Measurements from ENCODE around the gene HDAC4.

HDAC4 gene

DNA sequence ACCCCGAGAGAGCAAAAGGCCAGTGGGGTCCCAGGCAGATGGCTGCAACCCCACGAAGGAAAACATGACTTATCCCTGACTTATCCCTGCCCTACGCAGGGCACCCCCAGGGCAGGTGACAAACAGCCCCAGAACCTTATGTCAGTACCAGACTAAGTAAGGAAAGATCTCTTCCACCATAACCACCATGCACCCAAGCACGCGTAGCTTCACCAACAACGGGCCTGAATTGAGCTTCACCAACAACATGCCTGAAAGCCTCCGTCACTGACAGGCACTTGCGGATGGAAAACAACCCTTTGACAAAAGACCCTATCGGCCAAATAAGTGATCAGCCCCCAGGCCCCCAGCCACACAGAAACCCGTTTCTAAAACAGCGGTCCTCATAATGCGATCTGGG is 34.1 kb downstream of the HDAC4 start:
- Histone ChIP-seq H3K9me2 (ENCODE audit: low read depth, low read length) (no peaks in the 10 kb centered on the region), H3K27ac (ENCODE audit: low read depth, low read length, poor library complexity, severe bottlenecking) (no peak overlapping the region), H3F3A (ENCODE audit: insufficient read depth, low read length) (no peaks in the 10 kb centered on the region), H3K36me3 (ENCODE audit: insufficient read depth, low read length) (no peaks in the 10 kb centered on the region), H3K9ac (ENCODE audit: low read length) (no peak overlapping the region), H3K27me3 (ENCODE audit: insufficient read depth, low read length) (no peaks in the 10 kb centered on the region), H3K4me2 (ENCODE audit: low read length) (no peak overlapping the region), H4K20me1 (ENCODE audit: insufficient read depth, low read length) (no peaks in the 10 kb centered on the region), H3K9me3 (ENCODE audit: low read length) (no peaks in the 10 kb centered on the region), H3K4me1 (ENCODE audit: insufficient read depth, low read length, severe bottlenecking) (no peaks in the 10 kb centered on the region), H3K79me2 (ENCODE audit: insufficient read depth, low read length) (no peaks in the 10 kb centered on the region), H2AFZ (ENCODE audit: low read length) (no peak overlapping the region), H3K4me3 (ENCODE audit: low read depth, low read length, poor library complexity, severe bottlenecking) (no peak overlapping the region)
- no peak for TF ChIP-seq CTCF (IDR thresholded peaks at IDR 0.05; ENCODE audit: low read length)

GRCh38 chr2:239365782-239366435 is 34.9 kb downstream of the HDAC4 start:
- no peak overlapping the region for H3K9ac ChIP-seq (ENCODE audit: low read length)
- H3K27ac ChIP-seq (ENCODE audit: low read depth, low read length, poor library complexity, severe bottlenecking) = no peak overlapping the region
- H3K36me3 ChIP-seq (ENCODE audit: insufficient read depth, low read length) = no peaks in the 10 kb centered on the region
- H3K27me3 ChIP-seq (ENCODE audit: insufficient read depth, low read length) = no peaks in the 10 kb centered on the region
- H3K79me2 ChIP-seq (ENCODE audit: insufficient read depth, low read length) = no peaks in the 10 kb centered on the region
- no peaks in the 10 kb centered on the region for H3K9me3 ChIP-seq (ENCODE audit: low read length)
- H3K4me2 ChIP-seq (ENCODE audit: low read length) = no peak overlapping the region
- H3F3A ChIP-seq (ENCODE audit: insufficient read depth, low read length) = no peaks in the 10 kb centered on the region
- H3K4me3 ChIP-seq (ENCODE audit: low read depth, low read length, poor library complexity, severe bottlenecking) = no peak overlapping the region
- no peak overlapping the region for H2AFZ ChIP-seq (ENCODE audit: low read length)
- no peaks in the 10 kb centered on the region for H3K4me1 ChIP-seq (ENCODE audit: insufficient read depth, low read length, severe bottlenecking)
- no peaks in the 10 kb centered on the region for H3K9me2 ChIP-seq (ENCODE audit: low read depth, low read length)
- no peak for TF ChIP-seq EZH2 (IDR thresholded peaks at IDR 0.05; ENCODE audit: borderline replicate concordance, low read length)
- TF ChIP-seq CTCF (IDR thresholded peaks at IDR 0.05; ENCODE audit: low read length) = no peak
- no peaks in the 10 kb centered on the region for H4K20me1 ChIP-seq (ENCODE audit: insufficient read depth, low read length)

DNA sequence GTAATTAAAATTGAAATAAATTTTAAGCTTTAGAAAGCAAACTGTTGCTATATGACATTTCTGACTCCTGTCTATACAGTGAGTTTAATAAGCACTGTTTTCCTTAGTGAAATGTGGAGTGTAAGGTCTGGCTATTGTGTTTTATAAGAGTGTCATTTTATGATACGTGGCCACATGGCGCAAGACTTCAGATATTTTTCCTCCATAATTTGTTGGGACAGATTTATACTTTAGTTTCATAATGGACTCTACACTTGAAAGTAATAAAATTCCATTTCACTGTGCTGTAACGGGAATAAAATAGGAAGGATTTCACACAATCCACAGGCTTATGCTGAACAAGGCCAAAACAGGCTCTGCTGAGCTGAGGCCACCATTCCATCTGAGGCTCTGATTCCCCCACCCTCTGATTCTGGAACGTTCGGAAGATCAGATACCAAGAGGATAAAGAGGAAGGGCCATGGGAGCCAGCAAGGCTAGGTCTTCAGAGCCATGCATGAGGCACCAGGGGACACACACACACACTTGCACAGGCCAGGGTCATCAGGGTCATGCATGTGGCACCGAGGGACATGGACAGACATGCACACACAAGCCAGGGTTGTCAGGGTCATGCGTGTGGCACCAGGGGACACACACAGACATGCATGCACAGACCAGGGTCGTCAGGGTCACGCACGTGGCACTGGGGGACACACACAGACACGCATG is 35.6 kb downstream of the HDAC4 start:
- Histone ChIP-seq H3K9me2 (ENCODE audit: low read depth, low read length) (no peaks in the 10 kb centered on the region), H4K20me1 (ENCODE audit: insufficient read depth, low read length) (no peaks in the 10 kb centered on the region), H3K27ac (ENCODE audit: low read depth, low read length, poor library complexity, severe bottlenecking) (no peak overlapping the region), H2AFZ (ENCODE audit: low read length) (no peak overlapping the region), H3K9ac (ENCODE audit: low read length) (no peak overlapping the region), H3K4me1 (ENCODE audit: insufficient read depth, low read length, severe bottlenecking) (no peaks in the 10 kb centered on the region), H3K27me3 (ENCODE audit: insufficient read depth, low read length) (no peaks in the 10 kb centered on the region), H3K4me3 (ENCODE audit: low read depth, low read length, poor library complexity, severe bottlenecking) (no peak overlapping the region), H3K79me2 (ENCODE audit: insufficient read depth, low read length) (no peaks in the 10 kb centered on the region), H3K4me2 (ENCODE audit: low read length) (no peak overlapping the region), H3F3A (ENCODE audit: insufficient read depth, low read length) (no peaks in the 10 kb centered on the region), H3K9me3 (ENCODE audit: low read length) (no peaks in the 10 kb centered on the region), H3K36me3 (ENCODE audit: insufficient read depth, low read length) (no peaks in the 10 kb centered on the region)
- TF ChIP-seq CTCF (IDR thresholded peaks at IDR 0.05; ENCODE audit: low read length) = no peak
- TF ChIP-seq EZH2 (IDR thresholded peaks at IDR 0.05; ENCODE audit: borderline replicate concordance, low read length) = no peak
